ENCODE data around the gene SLC6A6.

SLC6A6 gene

DNA sequence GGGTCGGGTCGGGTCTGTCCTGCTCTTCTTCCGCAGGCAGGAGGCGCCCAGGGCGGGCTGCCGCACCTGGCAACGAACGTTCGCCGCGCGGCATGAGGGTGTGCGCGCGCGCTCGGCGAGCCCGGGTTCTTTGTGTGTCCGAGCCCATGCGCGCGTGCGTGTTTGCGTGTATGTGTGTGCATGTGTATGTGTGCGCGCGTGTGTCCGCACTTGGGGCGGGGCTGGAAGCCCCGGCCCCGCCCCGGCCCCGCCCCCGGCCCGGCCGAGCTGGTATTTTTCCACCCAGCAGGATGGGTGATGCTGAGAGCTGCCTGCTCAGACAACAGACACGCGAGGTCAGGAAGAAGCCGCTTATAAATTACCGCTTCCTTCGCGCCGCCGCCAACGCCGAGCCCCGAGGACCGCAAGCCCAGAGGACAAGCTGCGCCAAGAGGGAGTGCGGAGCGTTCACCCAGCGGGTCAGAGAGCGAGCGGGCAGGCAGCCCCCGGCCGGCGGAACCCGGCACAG, at the start of gene SLC6A6:
Gene SLC6A6 (plus strand): TSS at position 303 of the 508 bp plus-strand sequence. CDS start 41,029 bp downstream, outside the sequence.
- peak; percentile 99 for DNase-seq

DNA sequence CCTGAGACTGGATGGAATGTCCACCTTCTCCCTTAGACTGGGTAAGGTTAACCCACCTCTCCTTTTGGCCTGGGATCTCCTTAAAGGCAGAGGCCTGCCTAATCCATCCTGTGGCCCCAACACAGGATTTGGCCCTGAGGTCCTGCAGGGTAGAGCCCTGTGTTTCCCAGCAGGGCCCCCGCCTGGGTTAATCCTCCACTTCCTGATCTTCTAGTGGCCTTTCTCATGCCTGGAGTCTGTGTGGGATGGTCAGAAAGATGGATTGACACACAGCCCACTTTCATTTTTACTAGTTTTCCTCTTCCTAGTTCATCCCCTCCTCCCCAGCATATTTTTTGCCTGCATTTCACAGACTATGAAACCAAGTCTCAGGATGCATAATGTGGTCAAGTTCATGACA, 48.9 kb upstream of the SLC6A6 start:
- DNase-seq: no peak

DNA sequence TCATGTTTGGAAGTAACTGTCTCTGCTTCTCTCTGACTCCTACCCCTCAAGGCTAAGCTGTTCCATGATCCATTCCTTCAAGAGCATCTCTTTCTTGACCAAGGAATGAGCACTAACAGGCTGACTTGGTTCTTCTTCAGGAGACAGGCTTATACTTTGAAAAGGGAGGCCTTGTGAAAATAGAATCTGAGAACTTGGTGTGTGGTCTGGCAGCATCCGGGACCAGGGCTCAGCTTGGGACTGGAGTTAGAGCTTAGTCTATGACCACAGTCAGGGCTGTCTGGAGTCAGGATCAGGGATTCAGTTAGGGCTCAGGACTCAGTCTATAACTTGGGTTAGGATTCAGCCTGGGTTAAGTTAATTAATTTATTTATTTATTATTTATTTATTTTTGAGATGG, 44.9 kb upstream of the SLC6A6 start:
- DNase-seq: no peak

DNA sequence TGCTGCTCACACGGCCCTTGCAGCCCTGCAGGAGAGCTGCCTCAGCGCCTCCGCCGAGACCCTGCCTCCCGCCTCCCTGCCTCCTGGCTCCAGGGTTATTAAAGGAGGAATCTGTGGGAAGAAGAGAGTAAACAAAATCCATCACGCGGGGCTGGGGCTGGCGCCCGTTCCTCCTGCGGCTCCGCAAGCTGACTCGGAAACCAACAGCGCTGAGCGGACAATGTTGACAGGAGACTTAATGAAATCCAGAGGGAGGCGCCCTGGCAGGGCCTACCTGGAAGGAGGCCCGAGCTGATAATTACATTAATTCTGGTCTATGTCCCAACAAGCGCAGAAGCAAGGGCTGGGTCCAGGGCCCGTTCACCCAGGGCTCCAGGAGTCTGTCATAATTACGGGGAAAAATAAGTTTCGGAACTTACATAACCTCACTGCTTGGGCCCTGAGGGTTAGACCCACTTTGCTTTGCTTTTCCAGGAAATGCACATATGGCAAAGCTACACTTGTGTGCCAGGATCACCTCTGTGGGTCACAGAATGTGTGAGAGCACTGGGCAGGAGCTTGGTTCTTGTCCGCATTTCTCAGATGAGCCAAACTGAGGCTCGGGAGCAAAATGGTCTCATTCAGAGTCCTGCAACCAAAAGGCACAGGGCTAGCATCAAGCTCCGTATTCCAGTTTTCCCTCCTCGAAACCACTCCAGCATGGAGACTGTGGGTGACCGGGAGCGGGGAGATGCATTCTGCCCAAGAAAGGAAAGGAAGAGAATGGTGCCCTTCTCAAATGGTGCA, 43.8 kb upstream of the SLC6A6 start:
- peak; percentile 72 for DNase-seq

DNA sequence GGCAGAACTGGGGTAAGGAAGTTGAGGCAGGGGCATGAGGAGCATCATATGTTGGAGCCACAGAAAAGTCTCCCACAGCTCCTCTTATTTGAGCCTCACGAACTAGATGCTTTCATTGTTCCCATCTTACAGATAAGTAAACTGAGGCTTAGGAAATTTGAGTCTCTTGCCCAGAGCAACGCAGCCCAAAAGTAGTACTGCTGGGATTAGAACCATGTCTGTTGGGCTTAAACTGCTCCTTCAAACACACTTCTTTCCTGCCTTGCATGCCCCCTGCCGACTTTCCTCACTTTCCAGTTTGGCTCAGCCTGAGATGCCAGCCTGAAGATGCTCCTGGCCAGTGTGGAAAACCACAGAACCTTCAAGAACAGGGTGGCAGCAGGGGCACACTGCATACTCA, 43.1 kb upstream of the SLC6A6 start:
- no peak for DNase-seq

DNA sequence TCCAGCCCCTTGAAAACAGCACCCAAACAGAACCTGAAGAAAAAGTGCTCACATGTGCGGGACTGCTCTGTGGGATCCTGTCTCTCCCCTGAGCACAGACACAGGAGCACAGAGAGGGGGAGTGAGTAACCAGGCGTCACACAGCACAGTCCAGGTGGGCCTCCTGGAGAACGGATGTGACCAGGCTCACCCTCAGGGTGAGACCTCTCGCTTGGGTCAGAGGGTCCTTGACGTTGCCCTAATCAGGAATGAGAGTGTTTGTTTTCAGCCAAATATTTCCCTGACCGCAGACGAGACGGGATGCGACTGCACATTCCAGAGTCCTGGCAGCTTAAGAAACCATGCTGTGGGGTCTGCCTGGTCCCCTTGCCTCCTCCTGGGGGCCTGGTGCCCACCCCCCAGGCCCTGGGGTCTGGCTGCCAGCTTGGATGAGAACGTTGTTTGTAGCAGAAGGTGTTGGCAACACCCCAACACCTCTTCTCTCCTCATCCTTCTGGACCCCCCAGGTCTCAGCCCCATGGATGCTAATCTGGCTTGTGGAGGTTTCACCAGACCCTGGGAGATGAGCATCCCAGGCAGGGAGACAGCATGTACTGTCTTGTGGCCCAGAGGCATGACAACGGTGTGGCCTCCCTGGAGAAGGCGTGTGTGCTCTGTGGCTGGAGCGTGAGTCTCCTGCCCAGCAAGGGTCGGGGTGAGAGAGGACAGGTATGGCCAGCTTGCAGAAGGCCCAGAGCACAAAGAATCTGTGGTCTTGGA, 42.1 kb upstream of the SLC6A6 start:
- no peak for DNase-seq

DNA sequence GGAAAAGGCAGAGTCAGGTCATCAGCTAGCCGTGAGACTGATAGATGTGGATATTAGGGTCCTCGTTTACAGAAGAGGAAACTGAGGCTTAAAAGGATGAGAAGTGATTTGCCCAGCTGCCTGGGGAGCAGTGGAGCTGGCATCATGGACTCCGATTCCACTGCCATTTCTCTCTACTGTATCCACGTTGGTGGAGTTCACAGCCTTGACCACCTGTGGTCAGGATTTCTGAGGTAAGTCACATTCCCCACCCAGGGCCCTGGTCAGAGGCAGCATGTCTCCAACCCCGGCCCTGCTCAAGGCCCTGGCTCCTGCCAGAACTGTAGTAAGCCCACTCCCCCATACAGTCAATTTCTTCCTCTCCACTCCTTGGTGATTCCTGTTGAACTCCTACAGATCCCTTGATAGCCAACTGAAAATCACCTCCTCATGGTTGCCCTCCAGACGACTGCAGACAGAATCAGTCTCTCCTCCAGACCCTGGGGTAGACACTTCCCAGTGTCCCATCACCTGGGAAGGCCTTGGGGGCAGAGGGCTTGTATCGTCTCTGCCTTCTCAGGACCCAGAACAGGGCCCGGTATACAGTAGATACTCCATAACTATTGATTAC, 41.2 kb upstream of the SLC6A6 start:
- DNase-seq: no peak

DNA sequence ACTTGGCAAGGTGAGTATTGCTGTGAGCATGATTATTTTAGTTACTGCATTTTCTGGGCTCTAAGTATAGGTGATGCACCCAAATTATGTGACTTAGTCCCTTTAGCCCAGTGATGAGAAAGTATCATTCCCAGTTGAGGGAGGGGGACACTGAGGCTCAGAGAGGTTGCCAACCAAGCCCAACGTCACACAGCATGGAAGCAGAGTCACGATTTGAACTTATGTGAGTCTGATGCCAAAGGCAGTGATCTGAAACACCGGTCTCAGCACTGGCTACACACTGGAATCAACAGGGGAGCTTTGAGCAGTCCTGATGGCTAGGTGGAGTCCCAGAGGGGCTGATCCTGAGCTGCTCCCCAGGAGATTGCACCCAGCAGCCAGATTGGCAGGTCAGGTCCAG, 39.5 kb upstream of the SLC6A6 start:
- DNase-seq: no peak

DNA sequence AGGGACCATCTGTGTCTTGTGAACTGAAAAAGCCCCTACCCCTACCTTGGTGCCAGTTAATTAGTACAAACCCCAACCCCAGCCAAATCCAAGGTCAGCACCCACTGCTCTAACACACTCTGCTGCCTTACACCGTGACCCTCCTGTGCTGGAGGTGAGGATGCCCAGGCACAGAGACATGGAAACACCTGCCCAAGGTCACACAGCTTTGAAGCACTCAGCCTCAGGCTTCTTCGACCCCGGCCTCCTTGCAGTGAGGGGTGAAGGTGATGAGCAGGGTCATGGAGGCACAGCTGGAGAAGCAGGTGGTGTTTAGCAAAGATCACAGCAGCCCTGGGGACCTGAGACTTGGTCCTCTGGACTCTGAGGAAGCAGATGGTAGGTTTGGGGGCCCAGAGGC, 39.0 kb upstream of the SLC6A6 start:
- no peak for DNase-seq

DNA sequence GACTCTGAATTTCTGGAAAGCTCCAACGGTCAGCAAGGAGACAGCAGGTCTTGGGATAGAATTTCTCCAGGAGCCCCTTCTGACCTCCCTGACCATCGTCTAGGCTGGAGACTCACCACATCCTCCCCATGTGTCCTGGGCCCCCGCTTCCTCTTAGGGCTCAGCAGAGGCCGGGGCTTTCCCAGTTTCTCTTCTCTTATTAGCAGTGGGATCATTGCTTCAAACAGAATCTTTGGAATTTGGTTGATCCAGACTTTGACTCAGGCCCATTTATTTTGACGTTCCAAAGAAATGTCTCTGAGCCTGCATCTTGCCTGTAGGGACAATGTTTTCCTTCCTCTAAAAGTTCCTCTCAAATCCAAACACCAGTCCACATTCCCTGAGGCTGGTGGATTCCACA, 38.4 kb upstream of the SLC6A6 start:
- no peak for DNase-seq

DNA sequence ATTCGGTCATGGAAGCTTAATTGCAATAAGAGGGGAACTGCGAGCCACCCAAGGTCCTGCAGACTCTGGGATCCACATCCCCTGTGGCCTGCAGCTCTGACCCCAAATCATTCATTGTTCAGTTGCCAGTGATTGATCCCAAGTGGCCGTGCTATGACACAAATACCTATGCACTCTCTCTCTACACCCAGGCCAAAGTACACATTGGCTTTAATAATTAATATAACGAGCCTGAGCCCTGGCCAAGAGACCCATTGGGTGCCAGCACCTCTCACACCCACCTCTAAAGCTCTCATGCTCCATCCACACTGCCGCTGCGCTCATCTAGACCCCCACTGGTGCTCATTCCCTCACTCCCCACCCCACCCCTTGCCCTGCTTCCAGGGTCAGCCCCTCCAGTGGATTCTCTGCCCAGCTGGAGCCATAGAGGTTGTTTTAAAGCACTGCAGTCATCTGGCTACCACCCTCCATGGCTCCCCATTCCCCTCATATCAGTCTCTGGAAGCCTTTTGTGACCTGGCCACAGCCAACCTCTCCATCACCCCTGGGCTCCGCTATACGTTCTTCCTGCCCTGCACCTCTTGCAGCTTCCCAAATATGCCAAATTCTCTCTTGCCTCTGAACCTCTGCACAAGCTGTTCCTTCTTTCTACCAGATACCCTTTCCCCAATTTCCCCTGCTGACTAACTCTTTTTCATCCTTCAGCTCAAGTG, 37.7 kb upstream of the SLC6A6 start:
- DNase-seq: no peak

DNA sequence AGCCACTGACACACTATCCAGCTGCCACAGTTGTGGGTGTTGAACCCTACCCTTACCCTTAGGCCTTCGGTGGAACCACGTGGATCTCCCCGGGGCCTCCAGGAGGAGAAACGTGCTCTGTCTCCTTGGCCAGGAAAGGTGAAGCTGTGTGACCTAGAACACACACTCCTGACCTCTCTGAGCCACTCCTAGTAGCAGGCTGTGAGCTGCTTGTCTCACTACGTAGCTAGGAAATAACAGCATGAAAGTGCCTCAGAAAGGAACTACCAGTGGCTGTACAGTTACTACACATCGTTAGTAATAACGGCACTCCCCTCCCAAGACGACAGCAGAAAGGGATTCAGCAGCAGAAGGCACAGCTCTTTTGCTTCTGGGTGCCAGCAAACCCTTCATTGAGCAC, 36.2 kb upstream of the SLC6A6 start:
- DNase-seq: no peak

DNA sequence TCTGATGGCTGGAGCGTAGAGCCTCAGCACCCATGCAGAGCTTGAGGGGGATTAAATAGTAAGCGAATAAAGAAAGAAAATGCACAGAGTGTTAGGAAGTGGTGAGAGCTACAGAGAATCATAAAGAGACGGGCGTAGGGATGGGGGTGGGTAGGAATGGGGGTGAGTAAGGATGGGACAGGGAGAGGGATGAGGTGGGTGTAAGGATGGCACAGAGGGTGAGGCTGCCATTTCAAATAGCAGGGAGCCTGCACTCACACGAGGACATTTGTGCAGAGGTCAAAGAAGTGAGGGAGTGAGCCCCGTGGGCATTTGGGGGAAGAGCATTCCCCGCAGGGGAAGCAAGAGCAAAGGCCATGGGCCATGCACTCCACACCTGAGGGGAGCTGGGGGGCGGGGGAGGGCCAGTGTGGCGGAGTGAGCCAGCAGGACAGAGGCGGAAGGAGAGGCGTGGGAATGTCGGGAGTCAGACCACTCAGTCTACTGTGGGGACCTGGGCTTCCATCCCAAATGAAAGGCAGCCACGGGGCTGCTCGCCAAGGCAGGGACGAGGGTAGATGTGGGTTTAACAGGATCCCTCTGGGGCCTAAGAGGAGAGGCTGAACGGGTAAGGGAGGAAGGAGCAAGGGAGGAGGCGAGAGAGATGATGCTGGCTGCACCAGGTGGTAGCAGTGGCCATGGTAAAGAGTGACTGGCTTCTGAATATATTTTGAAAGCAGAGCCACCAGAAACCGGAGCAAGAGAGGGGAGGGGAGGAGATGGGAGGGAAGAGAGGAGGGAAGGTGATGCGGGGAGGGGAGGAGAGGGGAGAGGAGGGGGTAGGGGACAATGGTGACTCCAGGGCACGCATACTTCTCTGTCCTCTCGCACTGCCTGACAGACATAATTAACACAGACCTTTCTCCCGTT, 35.2 kb upstream of the SLC6A6 start:
- DNase-seq: no peak

DNA sequence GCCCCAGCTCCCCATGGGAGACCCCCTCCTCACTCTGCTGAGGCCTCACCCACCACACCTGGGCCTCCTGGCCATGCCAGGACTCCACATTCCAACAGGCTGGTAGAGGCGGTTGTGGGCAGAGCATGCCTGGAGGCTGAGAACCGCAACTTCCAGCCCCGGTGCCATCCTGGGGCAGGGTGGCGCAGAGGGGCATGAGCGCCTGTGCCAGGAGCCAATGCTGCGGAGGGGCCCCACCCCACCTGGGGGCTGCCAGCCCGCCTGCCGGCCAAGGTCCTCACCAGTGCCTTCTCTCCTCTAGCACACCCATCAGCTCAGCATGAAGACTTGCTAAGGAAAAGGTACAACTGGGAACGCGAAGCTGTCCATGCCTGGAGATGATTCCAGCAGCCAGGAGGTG, 34.3 kb upstream of the SLC6A6 start:
- no peak for DNase-seq

DNA sequence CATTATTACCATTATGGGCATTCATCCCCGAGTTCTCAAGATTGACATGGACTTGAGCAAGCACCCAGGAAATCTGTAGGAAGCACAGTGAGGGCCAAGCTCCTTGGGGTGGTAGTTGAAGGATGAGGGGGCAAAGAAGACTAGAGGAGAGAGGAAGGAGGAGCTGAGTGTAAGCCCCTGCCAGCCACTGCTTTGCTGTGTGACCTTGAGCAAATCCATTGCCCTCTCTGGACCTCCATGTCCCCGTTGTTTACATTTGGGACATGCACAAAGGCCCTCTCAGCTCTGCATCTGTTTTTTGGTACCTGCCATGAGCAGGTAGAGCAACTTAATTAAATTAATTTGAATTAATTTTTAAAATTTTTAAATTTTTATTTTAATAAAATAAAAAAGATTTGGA, 33.5 kb upstream of the SLC6A6 start:
- DNase-seq: no peak

DNA sequence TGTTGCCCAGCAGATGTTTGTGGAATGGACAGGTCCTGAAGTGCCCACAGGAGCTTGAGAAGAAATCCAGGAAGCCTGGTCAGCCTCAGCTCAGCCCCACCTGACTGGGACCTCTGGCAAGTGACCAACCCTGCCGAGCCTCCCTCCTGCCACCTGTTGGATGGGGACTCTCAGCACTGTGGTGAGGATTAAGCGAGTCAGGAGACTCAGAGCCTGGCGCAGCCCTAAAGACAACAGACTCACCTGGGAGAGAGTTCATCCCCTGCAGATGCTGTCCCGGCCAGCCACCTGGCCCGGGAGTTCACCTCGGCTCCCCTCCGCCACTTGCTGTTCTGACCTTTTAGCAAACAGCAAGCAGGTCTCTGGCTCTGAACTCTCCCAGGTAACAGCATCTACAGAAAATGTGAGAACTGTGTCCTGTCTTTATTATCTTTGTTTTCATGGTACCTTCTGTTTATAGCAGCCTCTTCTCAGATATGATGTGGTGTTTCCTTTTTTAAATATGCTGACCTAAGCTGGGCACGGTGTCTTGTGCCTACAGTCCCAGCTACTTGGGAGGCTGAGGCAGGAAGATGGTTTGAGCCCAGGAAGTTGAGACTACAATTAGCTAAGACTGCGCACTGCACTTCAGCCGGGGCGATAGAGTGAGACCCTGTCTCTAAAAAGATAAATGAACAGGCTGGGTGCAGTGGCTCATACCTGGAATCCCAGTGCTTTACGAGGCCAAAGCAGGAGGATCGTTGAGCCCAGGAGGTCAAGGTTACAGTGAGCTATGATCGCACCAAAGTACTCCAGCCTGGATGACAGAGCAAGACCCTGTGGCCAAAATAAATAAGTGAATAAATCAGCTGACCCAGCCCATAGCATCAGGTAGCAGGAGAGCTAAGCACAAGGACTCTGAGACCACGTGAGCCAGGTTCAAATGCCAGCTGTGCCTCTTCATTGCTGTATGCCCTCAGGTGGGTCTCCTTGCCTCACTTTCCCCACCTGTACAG, 32.4 kb upstream of the SLC6A6 start:
- DNase-seq: peak; percentile 86

DNA sequence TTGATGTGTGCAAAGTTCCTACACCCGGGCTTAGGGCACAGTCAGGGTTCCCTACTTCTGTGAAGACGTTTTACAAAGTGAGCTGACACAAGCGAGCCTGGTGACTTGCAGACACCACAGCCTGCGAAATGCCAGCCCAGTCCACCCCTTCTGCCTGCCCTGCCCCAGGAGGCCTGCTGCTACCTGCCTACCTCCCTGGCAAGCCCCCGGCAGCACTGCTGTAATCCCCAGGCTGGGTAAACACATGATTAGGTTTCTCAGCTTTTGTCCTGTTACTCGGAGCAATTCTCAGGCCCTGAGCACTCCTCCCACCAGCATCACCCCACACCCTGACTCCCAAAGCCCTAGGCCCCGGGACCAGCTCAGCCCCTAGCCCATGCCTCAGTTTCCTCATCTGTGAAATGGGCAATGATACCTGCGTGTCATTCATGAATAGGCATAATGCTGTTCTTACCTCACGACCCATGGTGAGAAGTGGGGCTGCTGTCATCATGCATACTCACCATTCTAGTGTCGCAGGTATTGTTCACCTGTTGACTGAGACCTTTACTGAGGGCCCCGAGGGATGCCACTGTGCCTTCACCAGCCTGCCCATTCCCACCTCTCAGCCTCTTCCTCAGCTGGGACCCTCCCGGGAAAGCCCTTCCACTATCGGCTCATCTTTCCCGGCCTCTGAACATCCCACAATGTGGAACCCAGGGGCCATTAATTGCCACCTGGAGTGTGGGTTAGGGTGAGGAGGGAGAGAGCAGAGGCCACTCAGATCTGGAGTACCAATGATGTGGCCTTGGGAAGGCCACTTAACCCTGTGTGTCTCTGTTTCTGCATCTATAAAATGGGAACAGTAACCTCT, 31.5 kb upstream of the SLC6A6 start:
- no peak for DNase-seq

DNA sequence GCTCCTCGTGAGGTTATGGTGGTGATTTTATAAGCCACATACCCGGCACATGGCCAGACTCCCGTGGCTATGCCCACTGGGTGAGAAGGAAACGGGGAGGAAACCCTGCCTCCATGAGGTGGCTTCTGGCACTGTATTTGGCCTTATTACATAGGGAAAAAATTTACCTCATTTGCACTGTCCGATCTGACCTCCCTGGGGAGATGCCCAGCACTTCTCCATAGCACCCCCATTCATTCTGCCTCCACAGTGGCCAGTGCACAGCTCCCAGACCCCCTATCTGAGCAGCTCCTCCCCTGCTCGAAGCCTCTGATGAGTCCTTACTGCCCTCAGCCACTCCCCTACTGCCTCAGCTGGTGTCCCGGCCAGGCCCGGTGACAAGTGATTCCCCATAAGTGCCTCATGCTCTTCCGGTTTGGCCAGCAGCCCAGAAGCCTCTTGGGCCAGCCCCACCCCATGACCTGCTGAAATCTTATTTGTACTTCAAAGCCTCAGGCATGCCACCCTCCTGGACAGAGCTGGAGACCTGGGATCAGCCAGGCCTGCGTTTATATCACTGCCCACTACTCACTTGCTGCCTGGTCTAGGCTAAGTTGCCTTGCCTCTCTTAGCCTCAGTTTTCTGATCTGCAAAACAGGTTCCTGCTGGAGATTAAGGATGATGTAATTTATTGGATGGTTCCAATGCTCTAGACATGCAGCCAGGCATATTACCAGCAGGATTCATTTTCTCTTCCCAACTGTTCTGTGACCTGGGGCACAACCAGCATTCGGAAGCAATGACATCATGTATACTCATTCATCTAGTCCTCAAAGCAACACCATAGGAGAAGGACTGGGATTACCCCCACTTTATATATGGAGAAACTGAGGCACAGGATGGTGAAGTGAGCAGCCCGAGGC, 30.6 kb upstream of the SLC6A6 start:
- DNase-seq: peak; percentile 81

DNA sequence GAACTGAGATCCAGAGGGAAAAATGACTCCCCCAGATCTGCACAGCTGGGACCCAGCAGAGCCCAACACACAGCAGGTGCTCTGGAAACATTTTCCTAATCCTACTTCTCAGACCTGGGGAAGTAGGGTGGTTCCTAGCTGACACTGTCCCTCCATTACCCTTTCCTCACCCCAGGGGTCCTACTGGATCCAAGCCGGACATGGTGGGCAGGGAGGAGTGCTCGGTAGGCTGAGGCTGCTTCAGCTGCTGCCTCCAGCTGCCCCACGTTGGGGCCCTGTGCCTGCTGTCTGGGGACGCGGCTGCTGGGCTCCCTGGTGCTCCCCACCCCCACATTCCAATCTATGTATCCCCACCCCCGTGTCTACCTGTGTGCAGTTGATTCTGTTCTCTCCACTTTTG, 29.8 kb upstream of the SLC6A6 start:
- no peak for DNase-seq

Measured in islet precursor cell (in vitro differentiated cells).